Measurements from ENCODE around the gene CPLX1. TPM values are rescaled to one million over a fixed set of nuclear protein-coding genes. Genes with fewer than 3 reads are reported as not detected.
A peak's percentile ranks its signal among the peaks of the same experiment; 100 is the strongest.
"Not testable (repeated sequence)": the region's sequence is repeated elsewhere in the genome, so short reads cannot be mapped to it uniquely, and the experiment has no call there.

The CPLX1 gene
- total RNA-seq, 2 experiments from 2014 or later: 1.5 TPM

- CTCF ChIA-PET: interaction anchor here (1.6 kb wide), 1 partner anchor 228 kb away, joined by 3 read pairs; no protein-coding TSS in a partner anchor
- H3K36me3 ChIP-seq (ENCODE audit: insufficient read depth, low read length): peaks cover 22% of the 10 kb centered on the region
- H3K4me1 ChIP-seq (ENCODE audit: insufficient read depth, low read length): peaks cover 65% of the 10 kb centered on the region
- POLR2A ChIA-PET: interaction anchor here (0.6 to 2.3 kb wide), 18 partner anchors 9 to 1480 kb away, joined by 3 to 18 read pairs (median 4); partner anchors contain the start of genes ATP5ME, GAK, IDUA and MXD4
- Mint-ChIP-seq H3K4me3 (peak overlapping the region; percentile 97), H3K36me3 (ENCODE audit: low read depth) (peaks cover 49% of the 10 kb centered on the region), H3K4me1 (ENCODE audit: low read depth) (peaks cover 58% of the 10 kb centered on the region), H3K27me3 (peaks cover 23% of the 10 kb centered on the region), H3K27ac (peak overlapping the region; percentile 95), H3K9me3 (no peaks in the 10 kb centered on the region)
- DNase-seq: peak; percentile 96 to 99 (median 98)
- no peak for TF ChIP-seq CTCF (IDR thresholded peaks at IDR 0.05)
- peak; percentile 91 for ATAC-seq (ENCODE audit: poor library complexity)
- intact Hi-C loops (cut with DNase I, micrococcal nuclease): loop anchor here (1.0 to 10.0 kb wide), 13 partner anchors 77 to 803 kb away; partner anchors contain the start of genes DGKQ (in 2 of the 2), UVSSA (in 2 of the 2), GAK (in 1 of the 2) and IDUA (in 1 of the 2)
- H3K9me3 ChIP-seq (ENCODE audit: control insufficient read depth in 1 of 2, insufficient read depth in 1 of 2, low read length in 2 of 2): peaks cover 0 to 16% of the 10 kb centered on the region in 2 experiments
- H3K27me3 ChIP-seq (ENCODE audit: control insufficient read depth in 1 of 2, insufficient read depth in 2 of 2, low read length in 2 of 2): peaks cover 16 to 32% of the 10 kb centered on the region in 2 experiments
- H3K27ac ChIP-seq (ENCODE audit: low read depth in 1 of 2, low read length in 2 of 2): peak overlapping the region; percentile 80 to 90
- H3K4me3 ChIP-seq (ENCODE audit: low read length): peak overlapping the region; percentile 97
These were observed 44.3 kb downstream of the CPLX1 start for GRCh38 chr4:781493-782216.

- H3K4me3 ChIP-seq (ENCODE audit: low read length): peak overlapping the region; percentile 97
- ChIA-PET POLR2A (interaction anchor here (0.6 to 2.3 kb wide), 15 partner anchors 12 to 1481 kb away, joined by 3 to 18 read pairs (median 5); partner anchors contain the start of genes ATP5ME, GAK, IDUA and MXD4), CTCF (interaction anchor here (1.6 kb wide), 1 partner anchor 229 kb away, joined by 3 read pairs; no protein-coding TSS in a partner anchor)
- Mint-ChIP-seq H3K9me3 (no peaks in the 10 kb centered on the region), H3K4me1 (ENCODE audit: low read depth) (peaks cover 62% of the 10 kb centered on the region), H3K27me3 (peaks cover 23% of the 10 kb centered on the region), H3K4me3 (peak overlapping the region; percentile 97), H3K36me3 (ENCODE audit: low read depth) (peaks cover 56% of the 10 kb centered on the region), H3K27ac (peak overlapping the region; percentile 95)
- intact Hi-C loops (cut with DNase I, micrococcal nuclease): loop anchor here (1.0 to 10.0 kb wide), 9 partner anchors 104 to 804 kb away; partner anchors contain the start of genes UVSSA (in 2 of the 2), DGKQ (in 1 of the 2), GAK (in 1 of the 2) and IDUA (in 1 of the 2)
- TF ChIP-seq CTCF (IDR thresholded peaks at IDR 0.05): no peak
- peaks cover 14 to 24% of the 10 kb centered on the region in 2 experiments for H3K27me3 ChIP-seq (ENCODE audit: control insufficient read depth in 1 of 2, insufficient read depth in 2 of 2, low read length in 2 of 2)
- no peak for ATAC-seq (ENCODE audit: poor library complexity)
- H3K9me3 ChIP-seq (ENCODE audit: control insufficient read depth in 1 of 2, insufficient read depth in 1 of 2, low read length in 2 of 2): peaks cover 0 to 16% of the 10 kb centered on the region in 2 experiments
- no peak for DNase-seq
- peak overlapping the region; percentile 79 to 80 for H3K27ac ChIP-seq (ENCODE audit: low read depth in 1 of 2, low read length in 2 of 2)
- H3K36me3 ChIP-seq (ENCODE audit: insufficient read depth, low read length): peaks cover 27% of the 10 kb centered on the region
- H3K4me1 ChIP-seq (ENCODE audit: insufficient read depth, low read length): peaks cover 65% of the 10 kb centered on the region
These were observed 45.0 kb downstream of the CPLX1 start for GRCh38 chr4:780716-781492.

- CTCF ChIA-PET; ATAC-seq (ENCODE audit: poor library complexity); H3K27ac ChIP-seq (ENCODE audit: low read depth in 1 of 2, low read length in 2 of 2); DNase-seq; H3K9me3 Mint-ChIP-seq: not testable (repeated sequence)
- intact Hi-C loops (cut with DNase I, micrococcal nuclease): loop anchor here (2.0 to 10.0 kb wide), 8 partner anchors 103 to 805 kb away; partner anchors contain the start of genes UVSSA (in 2 of the 2), DGKQ (in 1 of the 2), IDUA (in 1 of the 2) and ZNF141 (in 1 of the 2)
- H3K27me3 Mint-ChIP-seq: peaks cover 16% of the 10 kb centered on the region
- Histone ChIP-seq H3K4me1 (ENCODE audit: insufficient read depth, low read length) (peaks cover 65% of the 10 kb centered on the region), H3K4me3 (ENCODE audit: low read length) (peak overlapping the region; percentile 97), H3K27me3 (ENCODE audit: control insufficient read depth in 1 of 2, insufficient read depth in 2 of 2, low read length in 2 of 2) (peaks cover 9 to 18% of the 10 kb centered on the region in 2 experiments), H3K36me3 (ENCODE audit: insufficient read depth, low read length) (peaks cover 34% of the 10 kb centered on the region), H3K9me3 (ENCODE audit: control insufficient read depth in 1 of 2, insufficient read depth in 1 of 2, low read length in 2 of 2) (peaks cover 0 to 12% of the 10 kb centered on the region in 2 experiments)
- peak overlapping the region; percentile 97 for H3K4me3 Mint-ChIP-seq
- H3K27ac Mint-ChIP-seq: peak overlapping the region; percentile 95
- POLR2A ChIA-PET: interaction anchor here (2.1 kb wide), 1 partner anchor 207 kb away, joined by 9 read pairs; the partner anchor contains the start of gene IDUA
- H3K36me3 Mint-ChIP-seq (ENCODE audit: low read depth): peaks cover 61% of the 10 kb centered on the region
- H3K4me1 Mint-ChIP-seq (ENCODE audit: low read depth): peaks cover 61% of the 10 kb centered on the region
These were observed 45.7 kb downstream of the CPLX1 start for GRCh38 chr4:780255-780654.

Measured in CD4-positive, alpha-beta T cell (primary cell).